ENCODE measurements around the gene ATP8B3. TPM values are rescaled to one million over a fixed set of nuclear protein-coding genes. Genes with fewer than 3 reads are reported as not detected.

The ATP8B3 gene
- total and polyA plus RNA-seq, 9 of the 15 experiments (the other 6 are each of a cell fraction or from before 2014, with no cell fraction given): 1.2 to 12.3 (median 3.8) TPM

GRCh38 chr19:1856698-1857603, 44.9 kb upstream of the ATP8B3 start (continued):
- TF ChIP-seq CEBPG (CRISPR knock-in tag; IDR thresholded peaks at IDR 0.05) (0 out of 2 replicates have a peak, but pooled peaks have one; percentile 28), CEBPG (tag; conservative IDR thresholded peaks at IDR 0.05 in 1 of 2, IDR thresholded peaks at IDR 0.05 in 1 of 2) (no peak), HDAC1 (IDR thresholded peaks at IDR 0.05) (peak in 1 of 2 experiments; percentile 93; a peak in 2 of 4 replicates), SIN3A (IDR thresholded peaks at IDR 0.05; ENCODE audit: borderline replicate concordance in 2 of 2, control insufficient read depth in 1 of 2, low read depth in 2 of 2, low read length in 2 of 2) (peak in 1 of 2 experiments; percentile 38; a peak in 2 of 4 replicates), ARHGAP35 (IDR thresholded peaks at IDR 0.05; ENCODE audit: partially characterized antibody) (no peak), XRCC5 (IDR thresholded peaks at IDR 0.05; ENCODE audit: low read depth, low read length) (0 out of 2 replicates have a peak, but pooled peaks have one; percentile 29), ZBTB9 (CRISPR knock-in tag; IDR thresholded peaks at IDR 0.05) (0 out of 2 replicates have a peak, but pooled peaks have one; percentile 52), TFAP4 (CRISPR knock-in tag; IDR thresholded peaks at IDR 0.05; ENCODE audit: borderline replicate concordance) (peak; percentile 85), RB1 (IDR thresholded peaks at IDR 0.05; ENCODE audit: low read depth) (peak; percentile 43; the same call in 1 of the 2 replicates), SPI1 (IDR thresholded peaks at IDR 0.05; ENCODE audit: borderline replicate concordance, low read depth, low read length) (peak; percentile 98), KHSRP (IDR thresholded peaks at IDR 0.05) (no peak), RBBP5 (IDR thresholded peaks at IDR 0.05; ENCODE audit: borderline replicate concordance, insufficient read depth, low read length, poor library complexity, severe bottlenecking) (peak; percentile 58)
- TF ChIP-seq, protein P1, sequence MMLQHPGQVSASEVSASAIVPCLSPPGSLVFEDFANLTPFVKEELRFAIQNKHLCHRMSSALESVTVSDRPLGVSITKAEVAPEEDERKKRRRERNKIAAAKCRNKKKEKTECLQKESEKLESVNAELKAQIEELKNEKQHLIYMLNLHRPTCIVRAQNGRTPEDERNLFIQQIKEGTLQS (IDR thresholded peaks at IDR 0.05): peak; percentile 27
- TF ChIP-seq, protein P1 (CRISPR knock-in tag; conservative IDR thresholded peaks at IDR 0.05): no peak
